ENCODE results near the gene MPP2. TPM values are rescaled to one million over a fixed set of nuclear protein-coding genes. Genes with fewer than 3 reads are reported as not detected.
A peak's percentile ranks its signal among the peaks of the same experiment; 100 is the strongest.
"Not testable (repeated sequence)": the region's sequence is repeated elsewhere in the genome, so short reads cannot be mapped to it uniquely, and the experiment has no call there.

Gene MPP2
- total and polyA plus RNA-seq, 2 experiments from 2014 or later = 23.4 to 25.4 TPM

DNA sequence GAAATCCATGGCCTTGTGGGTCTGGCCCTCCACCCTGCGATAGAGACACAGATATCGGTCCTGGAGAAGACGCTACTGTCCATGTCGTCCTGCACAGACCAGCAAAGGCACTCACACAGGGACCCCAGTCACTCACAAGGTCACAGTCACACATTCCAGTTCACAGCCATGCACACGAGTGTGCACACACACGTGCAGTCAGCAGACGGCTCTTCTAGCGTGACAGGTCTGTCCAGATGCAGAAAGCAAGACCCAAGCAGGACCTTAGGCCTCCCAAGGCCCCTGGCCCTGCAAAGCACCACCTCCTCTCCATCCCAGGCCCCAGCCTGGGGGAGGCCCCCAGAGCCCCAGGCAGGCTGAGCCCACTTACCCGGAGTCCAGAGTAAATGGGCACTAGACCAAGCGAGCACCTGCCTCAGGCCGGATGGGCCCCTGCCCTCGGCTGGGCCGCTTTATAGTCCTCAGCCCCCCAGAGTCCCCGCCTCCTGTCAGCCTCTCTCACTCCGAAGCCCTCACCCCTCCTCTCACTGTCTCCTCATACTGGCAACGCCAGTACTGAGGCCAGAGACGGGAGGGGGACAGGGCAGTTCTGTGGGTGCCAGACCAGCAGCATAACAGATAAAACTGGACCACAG is 34.8 kb upstream of the MPP2 start, which contains the start of gene PPY:
TSS of gene PPY (minus strand) at position 426 of the 635 bp plus-strand sequence. CDS start 822 bp downstream, outside the sequence.
- H3K9me3 ChIP-seq (ENCODE audit: low read depth) = no peaks in the 10 kb centered on the region
- H3K4me1 ChIP-seq (ENCODE audit: low read depth) = no peaks in the 10 kb centered on the region
- DNase-seq (ENCODE audit: low read depth in 1 of 2, low spot score in 1 of 2) = no peak
- TF ChIP-seq, protein P1, sequence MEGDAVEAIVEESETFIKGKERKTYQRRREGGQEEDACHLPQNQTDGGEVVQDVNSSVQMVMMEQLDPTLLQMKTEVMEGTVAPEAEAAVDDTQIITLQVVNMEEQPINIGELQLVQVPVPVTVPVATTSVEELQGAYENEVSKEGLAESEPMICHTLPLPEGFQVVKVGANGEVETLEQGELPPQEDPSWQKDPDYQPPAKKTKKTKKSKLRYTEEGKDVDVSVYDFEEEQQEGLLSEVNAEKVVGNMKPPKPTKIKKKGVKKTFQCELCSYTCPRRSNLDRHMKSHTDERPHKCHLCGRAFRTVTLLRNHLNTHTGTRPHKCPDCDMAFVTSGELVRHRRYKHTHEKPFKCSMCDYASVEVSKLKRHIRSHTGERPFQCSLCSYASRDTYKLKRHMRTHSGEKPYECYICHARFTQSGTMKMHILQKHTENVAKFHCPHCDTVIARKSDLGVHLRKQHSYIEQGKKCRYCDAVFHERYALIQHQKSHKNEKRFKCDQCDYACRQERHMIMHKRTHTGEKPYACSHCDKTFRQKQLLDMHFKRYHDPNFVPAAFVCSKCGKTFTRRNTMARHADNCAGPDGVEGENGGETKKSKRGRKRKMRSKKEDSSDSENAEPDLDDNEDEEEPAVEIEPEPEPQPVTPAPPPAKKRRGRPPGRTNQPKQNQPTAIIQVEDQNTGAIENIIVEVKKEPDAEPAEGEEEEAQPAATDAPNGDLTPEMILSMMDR (IDR thresholded peaks at IDR 0.05; ENCODE audit: low read depth, low read length) = no peak
- peaks cover 6% of the 10 kb centered on the region for H3K27me3 ChIP-seq
- no peak within 1 kb of the TSS for H3K27ac ChIP-seq
- no peaks in the 10 kb centered on the region for H3K36me3 ChIP-seq
- no peak within 1 kb of the TSS for H3K4me3 ChIP-seq

DNA sequence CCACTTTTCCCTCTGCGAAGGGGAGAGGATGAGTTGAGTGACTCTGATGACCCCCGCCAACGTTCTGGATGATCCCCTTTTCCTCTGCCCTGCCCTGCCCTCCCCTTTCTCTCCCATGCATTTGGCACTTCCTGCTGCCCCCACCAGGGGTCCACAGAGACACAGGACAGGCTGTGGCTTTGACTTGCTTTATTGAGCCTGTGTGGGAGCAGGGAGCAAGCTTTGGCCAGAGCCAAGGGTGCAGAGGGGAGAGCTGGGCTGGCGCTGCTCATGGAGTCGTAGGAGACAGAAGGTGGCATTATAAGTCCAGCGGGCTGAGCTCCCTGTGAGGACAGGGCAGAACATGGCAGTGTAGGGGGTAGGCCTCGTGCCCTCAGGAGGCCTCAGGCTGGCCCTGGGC is 33.3 kb upstream of the MPP2 start:
- Histone ChIP-seq H3K27ac (no peak overlapping the region), H3K36me3 (no peaks in the 10 kb centered on the region), H3K27me3 (peaks cover 6% of the 10 kb centered on the region), H3K4me1 (ENCODE audit: low read depth) (no peaks in the 10 kb centered on the region), H3K9me3 (ENCODE audit: low read depth) (no peaks in the 10 kb centered on the region), H3K4me3 (no peak overlapping the region)
- peak; percentile 46 to 81 for DNase-seq (ENCODE audit: low read depth in 1 of 2, low spot score in 1 of 2)
- TF ChIP-seq, protein P1 (IDR thresholded peaks at IDR 0.05; ENCODE audit: low read depth, low read length) = peak; percentile 66

- no peak overlapping the region for H3K27ac ChIP-seq
- H3K4me1 ChIP-seq (ENCODE audit: low read depth) = no peaks in the 10 kb centered on the region
- peaks cover 6% of the 10 kb centered on the region for H3K27me3 ChIP-seq
- no peaks in the 10 kb centered on the region for H3K36me3 ChIP-seq
- no peak overlapping the region for H3K4me3 ChIP-seq
- TF ChIP-seq, protein P1 (IDR thresholded peaks at IDR 0.05; ENCODE audit: low read depth, low read length) = no peak
- H3K9me3 ChIP-seq (ENCODE audit: low read depth) = no peaks in the 10 kb centered on the region
- no peak for DNase-seq (ENCODE audit: low read depth in 1 of 2, low spot score in 1 of 2)
Measured at GRCh38 chr17:43939886-43940285, 32.5 kb upstream of the MPP2 start.

DNA sequence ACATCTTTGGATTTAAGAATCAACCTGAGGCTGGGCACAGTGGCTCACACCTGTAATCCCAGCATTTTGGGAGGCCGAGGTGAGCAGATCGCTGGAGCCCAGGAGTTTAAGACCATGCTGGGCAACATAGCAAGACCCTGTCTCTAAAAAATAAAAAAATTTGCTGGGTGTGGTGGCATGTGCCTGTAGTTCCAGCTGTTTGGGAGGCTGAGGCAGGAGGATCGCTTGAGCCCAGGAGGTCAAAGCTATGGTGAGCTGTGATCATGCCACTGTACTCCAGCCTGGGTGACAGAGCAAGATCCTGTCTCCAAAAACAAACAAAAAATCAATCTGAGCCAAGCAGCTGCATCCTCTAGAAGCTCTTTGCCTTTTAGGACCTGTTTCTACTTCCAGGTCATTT is 32.1 kb upstream of the MPP2 start:
- not testable (repeated sequence) for DNase-seq (ENCODE audit: low read depth in 1 of 2, low spot score in 1 of 2); H3K27ac ChIP-seq; H3K9me3 ChIP-seq (ENCODE audit: low read depth); H3K36me3 ChIP-seq; H3K4me1 ChIP-seq (ENCODE audit: low read depth); H3K27me3 ChIP-seq; H3K4me3 ChIP-seq

GRCh38 chr17:43938838-43939182 is 31.5 kb upstream of the MPP2 start:
- Histone ChIP-seq H3K27me3 (peaks cover 6% of the 10 kb centered on the region), H3K4me3 (no peak overlapping the region), H3K4me1 (ENCODE audit: low read depth) (no peaks in the 10 kb centered on the region), H3K27ac (no peak overlapping the region), H3K9me3 (ENCODE audit: low read depth) (no peaks in the 10 kb centered on the region), H3K36me3 (no peaks in the 10 kb centered on the region)
- TF ChIP-seq, protein P1 (IDR thresholded peaks at IDR 0.05; ENCODE audit: low read depth, low read length) = no peak
- no peak for DNase-seq (ENCODE audit: low read depth in 1 of 2, low spot score in 1 of 2)

GRCh38 chr17:43936434-43936833 is 29.1 kb upstream of the MPP2 start:
- TF ChIP-seq, protein P1 (IDR thresholded peaks at IDR 0.05; ENCODE audit: low read depth, low read length) = no peak

More at GRCh38 chr17:43936434-43936833, 29.1 kb upstream of the MPP2 start:
- Histone ChIP-seq H3K27me3 (peaks cover 6% of the 10 kb centered on the region), H3K36me3 (no peaks in the 10 kb centered on the region), H3K27ac (no peak overlapping the region), H3K9me3 (ENCODE audit: low read depth) (no peaks in the 10 kb centered on the region), H3K4me1 (ENCODE audit: low read depth) (no peaks in the 10 kb centered on the region), H3K4me3 (no peak overlapping the region)
- no peak for DNase-seq (ENCODE audit: low read depth in 1 of 2, low spot score in 1 of 2)

Measured in cardiac muscle cell (in vitro differentiated cells and primary cell).